GM12873 (cell line): ENCODE results near the gene SBSN.

Experiments
- TF ChIP-seq, protein P1 (sequence below): IDR thresholded peaks from 2 replicates; pipeline ENCODE4 v1.5.1; 2012; ENCODE audit warnings: low read depth, mild to moderate bottlenecking, moderate library complexity, low read length, control low read depth; ENCODE audit not compliant: insufficient read depth; ENCODE audit errors: missing control alignments

SBSN gene

DNA sequence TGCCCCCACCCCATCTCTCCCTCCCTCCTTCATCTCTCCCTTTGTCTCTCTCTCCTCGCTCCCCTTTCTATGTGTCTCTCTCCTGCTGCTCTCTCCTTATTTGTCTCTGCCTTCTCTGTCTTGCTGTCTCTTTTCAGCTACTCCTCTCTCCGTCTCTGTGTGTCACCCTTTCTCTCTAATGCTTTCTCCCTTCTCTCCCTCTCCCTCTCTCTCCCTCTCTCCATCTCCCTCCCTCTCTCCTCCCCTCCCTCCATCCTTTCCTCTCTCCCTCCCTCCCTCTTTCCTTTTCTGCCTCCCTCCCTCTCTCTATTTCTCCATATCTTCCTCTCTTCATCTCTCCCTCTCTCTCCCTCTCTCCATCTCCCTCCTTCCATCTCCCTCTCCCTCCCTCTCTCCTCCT is 34.7 kb upstream of the SBSN start:
- TF ChIP-seq, protein P1, sequence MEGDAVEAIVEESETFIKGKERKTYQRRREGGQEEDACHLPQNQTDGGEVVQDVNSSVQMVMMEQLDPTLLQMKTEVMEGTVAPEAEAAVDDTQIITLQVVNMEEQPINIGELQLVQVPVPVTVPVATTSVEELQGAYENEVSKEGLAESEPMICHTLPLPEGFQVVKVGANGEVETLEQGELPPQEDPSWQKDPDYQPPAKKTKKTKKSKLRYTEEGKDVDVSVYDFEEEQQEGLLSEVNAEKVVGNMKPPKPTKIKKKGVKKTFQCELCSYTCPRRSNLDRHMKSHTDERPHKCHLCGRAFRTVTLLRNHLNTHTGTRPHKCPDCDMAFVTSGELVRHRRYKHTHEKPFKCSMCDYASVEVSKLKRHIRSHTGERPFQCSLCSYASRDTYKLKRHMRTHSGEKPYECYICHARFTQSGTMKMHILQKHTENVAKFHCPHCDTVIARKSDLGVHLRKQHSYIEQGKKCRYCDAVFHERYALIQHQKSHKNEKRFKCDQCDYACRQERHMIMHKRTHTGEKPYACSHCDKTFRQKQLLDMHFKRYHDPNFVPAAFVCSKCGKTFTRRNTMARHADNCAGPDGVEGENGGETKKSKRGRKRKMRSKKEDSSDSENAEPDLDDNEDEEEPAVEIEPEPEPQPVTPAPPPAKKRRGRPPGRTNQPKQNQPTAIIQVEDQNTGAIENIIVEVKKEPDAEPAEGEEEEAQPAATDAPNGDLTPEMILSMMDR: no peak

DNA sequence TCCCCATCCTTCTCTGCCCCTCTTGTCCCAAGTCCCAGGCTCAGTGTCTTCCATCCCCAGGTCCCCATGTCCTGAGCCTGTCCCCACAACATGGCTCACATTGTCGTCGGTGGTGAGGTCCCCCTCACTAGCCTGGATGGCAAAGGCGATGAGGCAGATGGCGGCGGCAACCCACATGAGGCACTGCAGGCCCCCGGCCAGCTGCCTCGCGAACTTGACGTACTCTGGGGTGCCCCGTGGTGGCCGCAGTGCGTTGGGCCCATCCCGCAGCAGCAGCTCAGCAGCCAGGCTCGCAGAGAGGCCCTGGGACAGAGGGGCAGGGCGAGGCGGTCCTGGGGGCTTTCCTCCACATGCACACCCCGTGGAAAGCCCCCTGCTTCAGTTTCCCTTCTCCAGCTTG is 34.2 kb upstream of the SBSN start:
- TF ChIP-seq, protein P1: no peak

DNA sequence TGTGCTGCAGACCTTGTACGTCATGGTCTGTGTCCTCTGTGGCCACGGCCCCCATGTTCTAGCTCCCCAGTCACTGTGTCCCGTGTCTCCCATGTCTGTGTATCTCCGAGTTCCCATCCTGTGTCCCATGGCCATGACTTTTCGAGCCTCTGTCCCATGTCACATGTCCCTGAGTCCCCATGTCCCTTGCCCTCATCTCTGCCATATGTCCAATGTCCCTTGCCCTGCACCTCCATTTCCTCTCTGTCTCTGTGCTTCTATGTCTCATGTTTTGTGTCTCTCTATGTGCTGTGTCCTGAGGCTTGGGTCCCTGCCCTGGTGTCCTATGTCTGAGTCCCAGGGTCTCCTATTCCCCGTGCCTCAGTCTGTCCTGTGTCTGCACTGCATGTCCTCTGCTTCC is 33.3 kb upstream of the SBSN start:
- TF ChIP-seq, protein P1: no peak

DNA sequence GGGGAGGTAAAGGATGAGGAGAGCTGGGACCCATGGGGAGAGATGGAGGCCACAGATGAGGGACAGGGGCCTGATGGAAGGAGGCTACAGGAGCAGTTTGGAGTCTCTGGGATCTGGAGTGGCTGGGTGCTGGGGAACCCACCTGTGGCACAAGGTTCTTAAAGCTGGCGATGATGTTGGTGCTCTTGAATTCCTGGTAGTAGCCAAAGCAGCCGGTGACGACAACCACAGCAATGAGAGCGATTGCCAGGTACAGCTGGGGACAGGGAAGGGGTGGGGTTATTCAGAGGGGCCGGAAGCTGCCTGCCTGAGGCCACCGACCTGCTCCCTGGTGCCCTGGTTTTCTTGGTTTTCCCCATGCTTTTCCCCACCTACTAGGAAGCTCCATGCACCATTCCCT is 32.6 kb upstream of the SBSN start:
- TF ChIP-seq, protein P1: no peak

DNA sequence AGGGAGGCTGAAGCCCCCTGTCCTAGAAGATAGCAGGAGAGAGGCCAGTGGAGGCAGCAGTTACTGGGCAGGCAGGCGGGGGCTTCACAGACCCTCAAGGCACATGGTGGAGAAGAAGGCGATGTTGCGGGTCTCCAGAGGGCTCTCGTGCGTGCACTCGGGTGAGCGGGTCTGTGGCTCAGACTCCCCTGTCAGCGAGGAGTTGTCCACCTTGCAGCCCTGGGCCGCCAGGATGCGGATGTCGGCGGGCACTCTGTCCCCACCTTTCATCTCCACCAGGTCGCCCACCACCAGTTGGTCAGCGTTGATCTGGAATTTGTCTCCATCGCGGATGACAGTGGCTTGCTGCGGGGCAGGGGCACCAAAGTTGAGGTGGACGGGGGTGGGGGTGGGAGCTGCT is 32.2 kb upstream of the SBSN start:
- TF ChIP-seq, protein P1: no peak

DNA sequence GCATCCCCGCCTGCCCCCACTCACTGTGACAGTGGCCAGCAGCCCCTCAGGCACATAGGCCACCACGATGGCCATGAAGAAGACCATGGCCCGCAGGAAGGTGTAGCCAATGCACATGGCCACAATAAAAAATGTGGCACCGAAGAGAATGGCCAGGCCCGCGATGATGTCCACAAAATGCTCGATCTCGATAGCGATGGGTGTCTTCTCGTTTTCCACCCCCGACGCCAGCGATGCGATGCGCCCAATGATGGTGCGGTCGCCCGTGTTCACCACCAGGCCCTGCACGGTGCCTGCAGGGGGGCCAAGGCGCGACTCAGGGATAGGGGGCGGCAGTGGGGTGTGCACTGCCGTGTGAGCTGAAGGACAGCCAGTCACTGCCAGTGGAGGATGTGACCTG is 31.7 kb upstream of the SBSN start:
- TF ChIP-seq, protein P1: no peak

DNA sequence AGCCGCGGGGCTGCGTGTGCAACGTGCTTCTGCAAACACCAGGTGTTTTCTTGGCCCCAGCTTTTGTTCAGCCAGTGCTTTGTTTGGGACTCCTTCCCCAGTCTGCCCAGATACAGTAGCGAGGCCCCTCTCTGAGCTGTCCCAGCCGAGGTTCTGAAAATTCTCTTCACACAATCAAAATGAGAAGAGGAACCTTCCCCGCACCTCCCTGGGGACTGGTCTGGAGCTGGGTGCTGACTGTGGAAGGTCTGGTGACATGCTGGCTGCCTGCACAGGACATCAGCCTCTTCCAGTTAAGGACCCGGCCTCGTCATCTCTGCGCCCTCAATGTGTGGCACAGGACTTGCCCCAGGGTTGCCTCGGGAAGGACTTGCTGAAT is 31.2 kb upstream of the SBSN start:
- TF ChIP-seq, protein P1: no peak
